ENCODE results near the gene IGHMBP2.

DNA sequence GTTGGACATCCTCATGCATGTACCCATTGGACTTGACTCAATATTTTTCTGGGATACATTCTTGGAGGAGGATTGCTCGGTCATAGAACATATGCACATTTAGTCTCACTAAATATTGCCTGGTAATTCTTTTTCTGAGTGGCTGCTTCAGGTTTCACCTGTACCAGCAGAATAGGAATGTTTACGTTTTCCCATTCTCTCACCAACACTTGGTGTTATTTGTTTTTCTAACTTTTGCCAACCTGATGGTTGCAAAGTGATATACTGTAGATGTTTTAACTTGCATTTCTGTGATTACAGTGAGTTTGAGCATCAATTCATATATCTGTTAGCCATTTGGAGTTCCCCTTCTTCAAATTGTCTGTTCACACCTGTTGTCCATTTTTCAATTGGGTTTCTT, 78.4 kb downstream of the IGHMBP2 start:
- TF ChIP-seq EZH2 (IDR thresholded peaks at IDR 0.05; ENCODE audit: borderline replicate concordance, low read depth, low read length, severe bottlenecking): no peak
- no peak for TF ChIP-seq CTCF (IDR thresholded peaks at IDR 0.05; ENCODE audit: borderline replicate concordance, extremely low read depth, low read length, poor library complexity, severe bottlenecking)

All from DND-41 (cell line).